K562 (cell line): ENCODE measurements around the gene CD44. TPM values are rescaled to one million over a fixed set of nuclear protein-coding genes. Genes with fewer than 3 reads are reported as not detected.

ENCODE experiments used
- ATAC-seq: fragments of 200-7000 bp; cut with Tn5 transposase; 3 replicates; pipeline ENCODE4 v1.9.1; 2020; ENCODE audit warnings: moderate library complexity
- BruUV-seq: library from RNA; stranded (reverse); fragments of 400-500 nt; replicated peaks from 2 replicates; lab custom pipeline; 2021; lab: Mats Ljungman, UMichigan
- CTCF ChIA-PET: fragments of 300-600 bp; formaldehyde crosslinking; extraction: SDS; loops from one replicate; lab custom pipeline; 2021; ENCODE audit warnings: low intra/inter-chr PET ratio; lab: Yijun Ruan, JAX
- POLR2A ChIA-PET: fragments of 300-600, 350-650 bp; sonication (Branson Sonifier 250); formaldehyde crosslinking; extraction: SDS; loops from one replicate; lab custom pipeline; 2021; ENCODE audit warnings: antibody characterized with exemption, inconsistent platforms; lab: Yijun Ruan, JAX
- DNase-seq, 4 experiments: peaks; one replicate each; pipeline versions ENCODE4 v3.0.0 to v3.0.0-alpha.2; 2011 to 2018; ENCODE audit warnings: low spot score in 3 of 4, mixed read lengths in 3 of 4; ENCODE audit errors: extremely low read depth in 1 of 4
- FAIRE-seq: peaks from 2 replicates; lab custom pipeline; 2011; peaks lifted over from hg19 to GRCh38; lab: Jason Lieb, UNC
- H2AFZ ChIP-seq: 2 replicates; pipeline ENCODE4 v1.6.0; 2011; ENCODE audit warnings: low read depth, low read length, control low read depth, inconsistent platforms
- H3K27ac ChIP-seq: fragments of 200-600 bp; 3 replicates; pipeline ENCODE4 v1.8.0; 2011; ENCODE audit warnings: low read depth, mild to moderate bottlenecking, control low read depth, inconsistent platforms, low read length, moderate library complexity, mixed read lengths; ENCODE audit errors: extremely low read depth
- H3K27me3 ChIP-seq, 2 experiments: fragments of 300-600 bp in 1 of 2; 2 replicates in 1 of 2; 3 replicates in 1 of 2; pipeline versions ENCODE4 v1.6.0 to v1.8.0; 2011; ENCODE audit warnings: inconsistent platforms in 2 of 2, low read length in 2 of 2, mild to moderate bottlenecking in 1 of 2, mixed read lengths in 1 of 2, moderate library complexity in 1 of 2; ENCODE audit not compliant: control insufficient read depth in 2 of 2, insufficient read depth in 2 of 2
- H3K36me3 ChIP-seq: fragments of 300-600 bp; 3 replicates; pipeline ENCODE4 v1.8.0; 2011; ENCODE audit warnings: mild to moderate bottlenecking, low read length, inconsistent platforms; ENCODE audit not compliant: control insufficient read depth, insufficient read depth
- H3K4me1 ChIP-seq, 2 experiments: fragments of 200-600 bp in 1 of 2; replicated peaks in 1 of 2; 2 replicates in 1 of 2; 3 replicates in 1 of 2; pipeline versions ENCODE4 v1.5.1 to v1.8.0; 2011; ENCODE audit warnings: inconsistent platforms in 2 of 2, low read length in 2 of 2, mild to moderate bottlenecking in 1 of 2, mixed read lengths in 1 of 2, moderate library complexity in 1 of 2; ENCODE audit not compliant: control insufficient read depth in 2 of 2, insufficient read depth in 2 of 2
- H3K4me2 ChIP-seq: 2 replicates; pipeline ENCODE4 v1.6.1; 2011; ENCODE audit warnings: low read length, control low read depth, inconsistent platforms, mixed read lengths; ENCODE audit not compliant: insufficient read depth
- H3K4me3 ChIP-seq: fragments of 200-600 bp; sonication (generic), shearing (Covaris generic); 2 replicates; pipeline ENCODE4 v1.5.1; 2016; ENCODE audit warnings: control low read depth, inconsistent platforms
- H3K79me2 ChIP-seq: fragments of 200-600 bp; 3 replicates; pipeline ENCODE4 v1.8.0; 2011; ENCODE audit warnings: low read length, inconsistent platforms; ENCODE audit not compliant: control insufficient read depth, insufficient read depth
- H3K9ac ChIP-seq, 2 experiments: 2 replicates each; pipeline versions ENCODE4 v1.6.0 to v1.6.1; 2011; ENCODE audit warnings: low read depth in 2 of 2, low read length in 2 of 2, control low read depth in 1 of 2, inconsistent platforms in 1 of 2, mild to moderate bottlenecking in 1 of 2, mixed read lengths in 1 of 2; ENCODE audit not compliant: insufficient read depth in 1 of 2
- H3K9me1 ChIP-seq: one replicate; pipeline ENCODE4 v1.6.0; 2011; ENCODE audit warnings: inconsistent platforms, mild to moderate bottlenecking, low read length, moderate library complexity; ENCODE audit not compliant: control insufficient read depth, insufficient read depth
- H3K9me3 ChIP-seq: replicated peaks from 2 replicates; pipeline ENCODE4 v1.5.1; 2011; ENCODE audit warnings: low read depth, low read length, inconsistent platforms; ENCODE audit not compliant: control insufficient read depth, insufficient read depth
- H4K20me1 ChIP-seq: replicated peaks from 2 replicates; pipeline ENCODE4 v1.6.1; 2011; ENCODE audit warnings: low read length, inconsistent platforms, mixed read lengths; ENCODE audit not compliant: control insufficient read depth, insufficient read depth
- KDM1A ChIP-seq, 2 experiments: fragments of 450-650 bp; IDR thresholded peaks; 2 replicates each; pipeline ENCODE4 v1.6.1; 2016; ENCODE audit warnings: mild to moderate bottlenecking in 2 of 2
- NFIX ChIP-seq: fragments of 250-450 bp; sonication (Bioruptor Pico); IDR thresholded peaks from 2 replicates; pipeline ENCODE4 v1.4.0; 2020; ENCODE audit warnings: low read depth, mild to moderate bottlenecking, moderate library complexity
- SMARCA5 ChIP-seq: fragments of 450-650 bp; IDR thresholded peaks from 2 replicates; pipeline ENCODE4 v1.6.1; 2016
- XRCC5 ChIP-seq: fragments of 200-400 bp; formaldehyde crosslinking; IDR thresholded peaks from 2 replicates; pipeline ENCODE4 v1.6.1; 2017; ENCODE audit warnings: low read depth, mild to moderate bottlenecking, low read length
- ZNF23 ChIP-seq: fragments of 250-450 bp; sonication (Bioruptor Pico); IDR thresholded peaks from 2 replicates; pipeline ENCODE4 v1.4.0; 2020; ENCODE audit warnings: mild to moderate bottlenecking
- WGBS: fragments of 100-300 bp; shearing (Covaris generic); methylation state at CpG from one replicate; pipeline ENCODE4 v1.1.6; 2016; ENCODE audit warnings: low coverage, mixed read lengths; ENCODE audit not compliant: insufficient coverage; ENCODE audit errors: missing lambda C conversion rate; 5-methylcytosine and 5-hydroxymethylcytosine counted together
- in situ Hi-C: fragments of 300-500 bp; cut with MboI; formaldehyde crosslinking; loops from 4 replicates; pipeline ENCODE4 v1.15.0; 2018; ENCODE audit warnings: inconsistent platforms, mixed read lengths
- intact Hi-C: fragments of 100-400 bp; cut with micrococcal nuclease; formaldehyde crosslinking; loops from 2 replicates; pipeline ENCODE4 v1.14.2; 2022
- polyA plus RNA-seq, 8 experiments: library from polyadenylated mRNA; depleted of rRNA in 4 of 8; stranded (reverse) in 5 of 8; unstranded in 3 of 8; fragments of >200 nt; fragmentation: Nextera tagmentation in 2 of 8; fragmentation: Illumina TruSeq in 1 of 8; extraction: Ambion mirVana in 2 of 8; extraction: Trizol in 1 of 8; gene quantifications; 2 replicates each; pipeline versions ENCODE4 v1.2.1 to v1.2.3, GENCODE V29; 2011 to 2014; ENCODE audit warnings: inconsistent platforms in 1 of 8, missing spikeins in 1 of 8
- total RNA-seq, 7 experiments: library from RNA; depleted of rRNA in 6 of 7; stranded (reverse); fragments of >200 nt in 6 of 7; fragmentation: Illumina TruSeq in 2 of 7; extraction: Trizol in 2 of 7; gene quantifications; 2 replicates each; pipeline versions ENCODE4 v1.2.1 to v1.2.3, GENCODE V29; 2011 to 2021; ENCODE audit warnings: low replicate concordance in 1 of 7
- TF ChIP-seq, protein P1 (sequence below): IDR thresholded peaks from 2 replicates; pipeline ENCODE4 v1.6.1; 2014; ENCODE audit warnings: antibody characterized with exemption
- TF ChIP-seq, protein P2 (sequence below): fragments of 250-450 bp; sonication (Bioruptor Pico); IDR thresholded peaks from 2 replicates; pipeline ENCODE4 v1.4.0; 2020
- TF ChIP-seq, protein P3 (sequence below): sonication (generic); formaldehyde crosslinking; IDR thresholded peaks from 2 replicates; pipeline ENCODE4 v1.8.0; 2022; ENCODE audit warnings: mild to moderate bottlenecking, low read depth, missing genetic modification reagents

CD44 gene
- total and polyA plus RNA-seq, 9 of the 15 experiments (the other 6 are each of a cell fraction or from before 2014, with no cell fraction given), result 1.2 to 13.9 (median 3.0) TPM

DNA sequence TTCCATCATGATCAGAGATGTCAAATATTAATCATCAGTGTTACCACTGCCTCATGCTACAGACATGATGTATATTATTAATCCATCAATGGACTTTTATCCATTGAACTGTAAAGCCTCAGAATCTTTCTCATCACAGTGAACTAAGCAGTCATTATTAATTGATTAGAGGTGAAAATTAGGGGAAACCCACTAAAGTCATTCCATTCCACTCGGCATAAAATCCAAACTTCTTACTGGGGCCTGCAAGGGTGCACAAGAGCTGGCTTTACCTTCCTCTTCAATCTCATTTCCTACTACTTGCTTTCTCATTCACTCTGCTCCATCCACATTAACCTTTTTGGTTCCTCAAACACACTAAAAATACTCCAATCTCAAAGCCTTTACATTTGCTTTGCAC is 7.9 kb upstream of the CD44 start:
- POLR2A ChIA-PET, result no interaction called here
- in situ Hi-C loops, result no loop called here
- Histone ChIP-seq H3K79me2 (no peaks in the 10 kb centered on the region), H3K9me3 (no peaks in the 10 kb centered on the region), H3K9me1 (no peaks in the 10 kb centered on the region), H4K20me1 (0 out of 2 replicates have a peak, but pooled peaks cover 4% of the 10 kb centered on the region), H3K27ac (no peak overlapping the region), H2AFZ (no peak overlapping the region), H3K4me3 (no peak overlapping the region), H3K4me2 (no peak overlapping the region), H3K36me3 (no peaks in the 10 kb centered on the region), H3K9ac (no peak overlapping the region), H3K27me3 (peaks cover 15 to 20% of the 10 kb centered on the region in 2 experiments; a peak in 4 of 5 replicates), H3K4me1 (no peaks in the 10 kb centered on the region)
- BruUV-seq, result no TSS peak
- TF ChIP-seq KDM1A (IDR thresholded peaks at IDR 0.05), result no peak
- TF ChIP-seq SMARCA5, result no peak
- TF ChIP-seq, protein P1, sequence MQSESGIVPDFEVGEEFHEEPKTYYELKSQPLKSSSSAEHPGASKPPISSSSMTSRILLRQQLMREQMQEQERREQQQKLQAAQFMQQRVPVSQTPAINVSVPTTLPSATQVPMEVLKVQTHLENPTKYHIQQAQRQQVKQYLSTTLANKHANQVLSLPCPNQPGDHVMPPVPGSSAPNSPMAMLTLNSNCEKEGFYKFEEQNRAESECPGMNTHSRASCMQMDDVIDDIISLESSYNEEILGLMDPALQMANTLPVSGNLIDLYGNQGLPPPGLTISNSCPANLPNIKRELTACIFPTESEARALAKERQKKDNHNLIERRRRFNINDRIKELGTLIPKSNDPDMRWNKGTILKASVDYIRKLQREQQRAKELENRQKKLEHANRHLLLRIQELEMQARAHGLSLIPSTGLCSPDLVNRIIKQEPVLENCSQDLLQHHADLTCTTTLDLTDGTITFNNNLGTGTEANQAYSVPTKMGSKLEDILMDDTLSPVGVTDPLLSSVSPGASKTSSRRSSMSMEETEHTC, result no peak
- no peak for TF ChIP-seq NFIX
- TF ChIP-seq, protein P2, sequence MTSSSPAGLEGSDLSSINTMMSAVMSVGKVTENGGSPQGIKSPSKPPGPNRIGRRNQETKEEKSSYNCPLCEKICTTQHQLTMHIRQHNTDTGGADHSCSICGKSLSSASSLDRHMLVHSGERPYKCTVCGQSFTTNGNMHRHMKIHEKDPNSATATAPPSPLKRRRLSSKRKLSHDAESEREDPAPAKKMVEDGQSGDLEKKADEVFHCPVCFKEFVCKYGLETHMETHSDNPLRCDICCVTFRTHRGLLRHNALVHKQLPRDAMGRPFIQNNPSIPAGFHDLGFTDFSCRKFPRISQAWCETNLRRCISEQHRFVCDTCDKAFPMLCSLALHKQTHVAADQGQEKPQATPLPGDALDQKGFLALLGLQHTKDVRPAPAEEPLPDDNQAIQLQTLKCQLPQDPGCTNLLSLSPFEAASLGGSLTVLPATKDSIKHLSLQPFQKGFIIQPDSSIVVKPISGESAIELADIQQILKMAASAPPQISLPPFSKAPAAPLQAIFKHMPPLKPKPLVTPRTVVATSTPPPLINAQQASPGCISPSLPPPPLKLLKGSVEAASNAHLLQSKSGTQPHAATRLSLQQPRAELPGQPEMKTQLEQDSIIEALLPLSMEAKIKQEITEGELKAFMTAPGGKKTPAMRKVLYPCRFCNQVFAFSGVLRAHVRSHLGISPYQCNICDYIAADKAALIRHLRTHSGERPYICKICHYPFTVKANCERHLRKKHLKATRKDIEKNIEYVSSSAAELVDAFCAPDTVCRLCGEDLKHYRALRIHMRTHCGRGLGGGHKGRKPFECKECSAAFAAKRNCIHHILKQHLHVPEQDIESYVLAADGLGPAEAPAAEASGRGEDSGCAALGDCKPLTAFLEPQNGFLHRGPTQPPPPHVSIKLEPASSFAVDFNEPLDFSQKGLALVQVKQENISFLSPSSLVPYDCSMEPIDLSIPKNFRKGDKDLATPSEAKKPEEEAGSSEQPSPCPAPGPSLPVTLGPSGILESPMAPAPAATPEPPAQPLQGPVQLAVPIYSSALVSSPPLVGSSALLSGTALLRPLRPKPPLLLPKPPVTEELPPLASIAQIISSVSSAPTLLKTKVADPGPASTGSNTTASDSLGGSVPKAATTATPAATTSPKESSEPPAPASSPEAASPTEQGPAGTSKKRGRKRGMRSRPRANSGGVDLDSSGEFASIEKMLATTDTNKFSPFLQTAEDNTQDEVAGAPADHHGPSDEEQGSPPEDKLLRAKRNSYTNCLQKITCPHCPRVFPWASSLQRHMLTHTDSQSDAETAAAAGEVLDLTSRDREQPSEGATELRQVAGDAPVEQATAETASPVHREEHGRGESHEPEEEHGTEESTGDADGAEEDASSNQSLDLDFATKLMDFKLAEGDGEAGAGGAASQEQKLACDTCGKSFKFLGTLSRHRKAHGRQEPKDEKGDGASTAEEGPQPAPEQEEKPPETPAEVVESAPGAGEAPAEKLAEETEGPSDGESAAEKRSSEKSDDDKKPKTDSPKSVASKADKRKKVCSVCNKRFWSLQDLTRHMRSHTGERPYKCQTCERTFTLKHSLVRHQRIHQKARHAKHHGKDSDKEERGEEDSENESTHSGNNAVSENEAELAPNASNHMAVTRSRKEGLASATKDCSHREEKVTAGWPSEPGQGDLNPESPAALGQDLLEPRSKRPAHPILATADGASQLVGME (CRISPR knock-in tag), result no peak
- TF ChIP-seq XRCC5, result no peak
- no peak for TF ChIP-seq ZNF23
- TF ChIP-seq, protein P3, sequence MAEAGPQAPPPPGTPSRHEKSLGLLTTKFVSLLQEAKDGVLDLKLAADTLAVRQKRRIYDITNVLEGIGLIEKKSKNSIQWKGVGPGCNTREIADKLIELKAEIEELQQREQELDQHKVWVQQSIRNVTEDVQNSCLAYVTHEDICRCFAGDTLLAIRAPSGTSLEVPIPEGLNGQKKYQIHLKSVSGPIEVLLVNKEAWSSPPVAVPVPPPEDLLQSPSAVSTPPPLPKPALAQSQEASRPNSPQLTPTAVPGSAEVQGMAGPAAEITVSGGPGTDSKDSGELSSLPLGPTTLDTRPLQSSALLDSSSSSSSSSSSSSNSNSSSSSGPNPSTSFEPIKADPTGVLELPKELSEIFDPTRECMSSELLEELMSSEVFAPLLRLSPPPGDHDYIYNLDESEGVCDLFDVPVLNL, result no peak
- CTCF ChIA-PET, result no interaction called here
- WGBS, result 0% methylated on average over 1 of the region's 1 CpG
- FAIRE-seq (no peak), ATAC-seq (no peak), DNase-seq (no peak)
- intact Hi-C loops, result no loop called here
